Naive thymus-derived CD4-positive, alpha-beta T cell (primary cell): ENCODE data around the gene SMYD3. TPM values are rescaled to one million over a fixed set of nuclear protein-coding genes. Genes with fewer than 3 reads are reported as not detected.

Source experiments
- ATAC-seq: fragments of 150-1000 bp; cut with Tn5 transposase; 2 replicates; pipeline ENCODE4 v1.10.0; 2021; ENCODE audit warnings: mild to moderate bottlenecking, moderate library complexity
- CTCF ChIA-PET: fragments of 350-600 bp; sonication (Branson Sonifier 250); formaldehyde crosslinking; loops from one replicate; lab custom pipeline; 2021; ENCODE audit warnings: antibody characterized with exemption; lab: Charles Lee
- POLR2A ChIA-PET: fragments of 350-600 bp; sonication (Branson Sonifier 250); formaldehyde crosslinking; loops from one replicate; lab custom pipeline; 2021; ENCODE audit warnings: antibody characterized with exemption, inconsistent platforms; lab: Charles Lee
- DNase-seq, 9 donors: peaks; one replicate each; pipeline versions ENCODE4 v3.0.0 to v3.0.0-alpha.2; 2020 to 2022; ENCODE audit warnings: mixed read lengths in 1 of 9
- H3K27ac ChIP-seq: one replicate; pipeline ENCODE4 v1.7.0; 2013; ENCODE audit warnings: mild to moderate bottlenecking, low read depth, low read length, moderate library complexity
- H3K27me3 ChIP-seq, 2 donors: one replicate each; pipeline ENCODE4 v1.7.0; 2013; ENCODE audit warnings: low read length in 2 of 2, mild to moderate bottlenecking in 2 of 2, moderate library complexity in 2 of 2; ENCODE audit not compliant: control insufficient read depth in 2 of 2, insufficient read depth in 2 of 2
- H3K36me3 ChIP-seq, 3 experiments: 1 replicate in 2 of 3; 2 replicates in 1 of 3; pipeline ENCODE4 v1.7.0; 2013; ENCODE audit warnings: low read length in 3 of 3, mild to moderate bottlenecking in 3 of 3, moderate library complexity in 1 of 3; ENCODE audit not compliant: insufficient read depth in 3 of 3, control insufficient read depth in 2 of 3
- H3K4me1 ChIP-seq, 2 donors: one replicate each; pipeline ENCODE4 v1.7.0; 2013; ENCODE audit warnings: low read length in 2 of 2, mild to moderate bottlenecking in 2 of 2, moderate library complexity in 1 of 2; ENCODE audit not compliant: control insufficient read depth in 2 of 2, insufficient read depth in 2 of 2
- H3K4me3 ChIP-seq: 2 replicates; pipeline ENCODE4 v1.7.0; 2013; ENCODE audit warnings: mild to moderate bottlenecking, low read length
- H3K9me3 ChIP-seq, 3 experiments: 1 replicate in 2 of 3; 2 replicates in 1 of 3; pipeline ENCODE4 v1.7.0; 2013; ENCODE audit warnings: low read length in 3 of 3; ENCODE audit not compliant: control insufficient read depth in 2 of 3
- H3K27ac Mint-ChIP-seq, 9 donors: one replicate each; pipeline ENCODE4 v1.8.0; 2020 to 2022; ENCODE audit warnings: mixed read lengths in 9 of 9, mild to moderate bottlenecking in 8 of 9, moderate library complexity in 5 of 9, inconsistent platforms in 2 of 9
- H3K27me3 Mint-ChIP-seq, 5 donors: one replicate each; pipeline ENCODE4 v1.8.0; 2021 to 2022; ENCODE audit warnings: mixed read lengths in 5 of 5, mild to moderate bottlenecking in 1 of 5
- H3K36me3 Mint-ChIP-seq, 5 donors: one replicate each; pipeline ENCODE4 v1.8.0; 2020 to 2022; ENCODE audit warnings: mixed read lengths in 5 of 5, mild to moderate bottlenecking in 3 of 5, inconsistent platforms in 1 of 5
- H3K4me1 Mint-ChIP-seq, 7 donors: one replicate each; pipeline ENCODE4 v1.8.0; 2020 to 2022; ENCODE audit warnings: mixed read lengths in 7 of 7, mild to moderate bottlenecking in 3 of 7, inconsistent platforms in 1 of 7
- H3K4me3 Mint-ChIP-seq, 10 donors: one replicate each; pipeline ENCODE4 v1.8.0; 2020 to 2022; ENCODE audit warnings: mild to moderate bottlenecking in 10 of 10, mixed read lengths in 10 of 10, moderate library complexity in 6 of 10, inconsistent platforms in 2 of 10
- H3K9me3 Mint-ChIP-seq, 11 donors: one replicate each; pipeline ENCODE4 v1.8.0; 2020 to 2022; ENCODE audit warnings: mixed read lengths in 11 of 11, mild to moderate bottlenecking in 4 of 11, inconsistent platforms in 1 of 11, moderate library complexity in 1 of 11
- intact Hi-C, 2 donors: fragments of 100-400 bp; cut with micrococcal nuclease; formaldehyde crosslinking; loops; one replicate each; pipeline ENCODE4 v1.15.1; 2023
- polyA plus RNA-seq, 2 donors: library from polyadenylated mRNA; unstranded; fragments of 300-500 nt; fragmentation: Illumina TruSeq; gene quantifications; one replicate each; pipeline ENCODE4 v1.2.3, GENCODE V29; 2021
- total RNA-seq, 6 experiments: library from RNA in 5 of 6; stranded (reverse) in 5 of 6; gene quantifications; 1 replicate in 5 of 6; 2 replicates in 1 of 6; pipeline ENCODE4 v1.2.3 and lab custom pipeline; 2021 to 2026

The SMYD3 gene
- total and polyA plus RNA-seq, 7 experiments from 2014 or later = 19.5 to 28.6 (median 24.4) TPM

- Histone ChIP-seq H3K4me3 (no peak overlapping the region), H3K9me3 (no peaks in the 10 kb centered on the region), H3K4me1 (no peaks in the 10 kb centered on the region), H3K36me3 (no peaks in the 10 kb centered on the region), H3K27ac (no peak overlapping the region), H3K27me3 (no peaks in the 10 kb centered on the region)
- DNase-seq (no peak), ATAC-seq (no peak)
- CTCF ChIA-PET = interaction anchor here (0.7 kb wide), 1 partner anchor 545 kb away, joined by 3 read pairs; no protein-coding TSS in a partner anchor
- Mint-ChIP-seq H3K9me3 (peaks cover 0 to 2% (median 0%) of the 10 kb centered on the region in 11 donors), H3K27me3 (peaks cover 0 to 5% (median 0%) of the 10 kb centered on the region in 5 donors), H3K27ac (no peak overlapping the region), H3K4me1 (no peaks in the 10 kb centered on the region), H3K36me3 (peaks cover 0 to 4% (median 0%) of the 10 kb centered on the region in 5 donors), H3K4me3 (no peak overlapping the region)
- POLR2A ChIA-PET = no interaction called here
- intact Hi-C loops = no loop called here
These were observed 795.8 kb downstream of the SMYD3 start for GRCh38 chr1:245710961-245711903.

- Mint-ChIP-seq H3K27me3 (no peaks in the 10 kb centered on the region), H3K4me1 (peaks cover 0 to 1% (median 0%) of the 10 kb centered on the region in 7 donors), H3K9me3 (peaks cover 0 to 4% (median 0%) of the 10 kb centered on the region in 11 donors), H3K36me3 (peaks cover 0 to 4% (median 0%) of the 10 kb centered on the region in 5 donors), H3K4me3 (no peak overlapping the region), H3K27ac (no peak overlapping the region)
- DNase-seq = no peak
- intact Hi-C loops = no loop called here
- no peak overlapping the region for H3K4me3 ChIP-seq
- H3K9me3 ChIP-seq = no peaks in the 10 kb centered on the region
- no peak for ATAC-seq
- H3K36me3 ChIP-seq = no peaks in the 10 kb centered on the region
- POLR2A ChIA-PET = no interaction called here
- CTCF ChIA-PET = no interaction called here
- no peaks in the 10 kb centered on the region for H3K4me1 ChIP-seq
- no peaks in the 10 kb centered on the region for H3K27me3 ChIP-seq
- no peak overlapping the region for H3K27ac ChIP-seq
These were observed 799.1 kb downstream of the SMYD3 start for GRCh38 chr1:245707941-245708340.

- Histone ChIP-seq H3K9me3 (no peaks in the 10 kb centered on the region), H3K4me3 (no peak overlapping the region), H3K4me1 (no peaks in the 10 kb centered on the region), H3K27me3 (no peaks in the 10 kb centered on the region), H3K36me3 (no peaks in the 10 kb centered on the region), H3K27ac (no peak overlapping the region)
- Mint-ChIP-seq H3K36me3 (peaks cover 0 to 4% (median 0%) of the 10 kb centered on the region in 5 donors), H3K27me3 (no peaks in the 10 kb centered on the region), H3K27ac (no peak overlapping the region), H3K4me1 (peaks cover 0 to 1% (median 0%) of the 10 kb centered on the region in 7 donors), H3K4me3 (no peak overlapping the region), H3K9me3 (peaks cover 0 to 6% (median 0%) of the 10 kb centered on the region in 11 donors)
- ATAC-seq = no peak
- POLR2A ChIA-PET = no interaction called here
- DNase-seq = no peak
- CTCF ChIA-PET = no interaction called here
- intact Hi-C loops = no loop called here
These were observed 802.3 kb downstream of the SMYD3 start for GRCh38 chr1:245704765-245705164.

GRCh38 chr1:245704341-245704740, 802.7 kb downstream of the SMYD3 start:
- ATAC-seq = no peak
- H3K36me3 Mint-ChIP-seq = peaks cover 0 to 4% (median 0%) of the 10 kb centered on the region in 5 donors
- POLR2A ChIA-PET = no interaction called here
- no peak overlapping the region for H3K4me3 Mint-ChIP-seq
- H3K27ac Mint-ChIP-seq = no peak overlapping the region
- Histone ChIP-seq H3K9me3 (no peaks in the 10 kb centered on the region), H3K27me3 (no peaks in the 10 kb centered on the region), H3K36me3 (no peaks in the 10 kb centered on the region), H3K27ac (no peak overlapping the region), H3K4me3 (no peak overlapping the region), H3K4me1 (no peaks in the 10 kb centered on the region)
- CTCF ChIA-PET = no interaction called here
- H3K4me1 Mint-ChIP-seq = peaks cover 0 to 1% (median 0%) of the 10 kb centered on the region in 7 donors
- intact Hi-C loops = no loop called here
- no peak for DNase-seq
- no peaks in the 10 kb centered on the region for H3K27me3 Mint-ChIP-seq
- peaks cover 0 to 6% (median 0%) of the 10 kb centered on the region in 11 donors for H3K9me3 Mint-ChIP-seq

- no peak for ATAC-seq
These were observed 804.7 kb downstream of the SMYD3 start for GRCh38 chr1:245702346-245702745.

GRCh38 chr1:245701631-245702030, 805.4 kb downstream of the SMYD3 start:
- Mint-ChIP-seq H3K9me3 (peaks cover 0 to 6% (median 0%) of the 10 kb centered on the region in 11 donors), H3K36me3 (peaks cover 0 to 6% (median 0%) of the 10 kb centered on the region in 5 donors), H3K27me3 (no peaks in the 10 kb centered on the region), H3K4me1 (peaks cover 0 to 1% (median 0%) of the 10 kb centered on the region in 7 donors), H3K4me3 (no peak overlapping the region), H3K27ac (no peak overlapping the region)
- no peaks in the 10 kb centered on the region for H3K27me3 ChIP-seq
- CTCF ChIA-PET = no interaction called here
- no peaks in the 10 kb centered on the region for H3K4me1 ChIP-seq
- no peak overlapping the region for H3K27ac ChIP-seq
- H3K4me3 ChIP-seq = no peak overlapping the region
- intact Hi-C loops = no loop called here
- DNase-seq (no peak), ATAC-seq (no peak)
- POLR2A ChIA-PET = no interaction called here
- no peaks in the 10 kb centered on the region for H3K9me3 ChIP-seq
- H3K36me3 ChIP-seq = no peaks in the 10 kb centered on the region

More at GRCh38 chr1:245702346-245702745, 804.7 kb downstream of the SMYD3 start:
- Histone ChIP-seq H3K4me3 (no peak overlapping the region), H3K27ac (no peak overlapping the region), H3K9me3 (no peaks in the 10 kb centered on the region), H3K36me3 (no peaks in the 10 kb centered on the region), H3K4me1 (no peaks in the 10 kb centered on the region), H3K27me3 (no peaks in the 10 kb centered on the region)
- DNase-seq = no peak
- intact Hi-C loops = no loop called here
- Mint-ChIP-seq H3K36me3 (peaks cover 0 to 6% (median 0%) of the 10 kb centered on the region in 5 donors), H3K4me1 (peaks cover 0 to 1% (median 0%) of the 10 kb centered on the region in 7 donors), H3K27ac (no peak overlapping the region), H3K9me3 (peaks cover 0 to 6% (median 0%) of the 10 kb centered on the region in 11 donors), H3K4me3 (no peak overlapping the region), H3K27me3 (no peaks in the 10 kb centered on the region)
- CTCF ChIA-PET = no interaction called here
- POLR2A ChIA-PET = no interaction called here
